Common myeloid progenitor, CD34-positive (primary cell): ENCODE measurements around the gene SAMD9.
"Not testable (repeated sequence)": the region's sequence is repeated elsewhere in the genome, so short reads cannot be mapped to it uniquely, and the experiment has no call there.

Source experiments
- CTCF ChIA-PET: fragments of 350-600 bp; sonication (Branson Sonifier 250); formaldehyde crosslinking; loops from one replicate; lab custom pipeline; 2021; ENCODE audit warnings: antibody characterized with exemption; lab: Charles Lee
- POLR2A ChIA-PET: fragments of 350-600 bp; sonication (Branson Sonifier 250); formaldehyde crosslinking; loops from one replicate; lab custom pipeline; 2021; ENCODE audit warnings: antibody characterized with exemption; lab: Charles Lee
- DNase-seq, 3 donors: peaks; one replicate each; pipeline versions ENCODE4 v3.0.0 to v3.0.0-alpha.2; 2013
- H3K27ac ChIP-seq, 2 experiments: 1 replicate in 1 of 2; 2 replicates in 1 of 2; pipeline ENCODE4 v1.7.0; 2013; ENCODE audit warnings: inconsistent platforms in 2 of 2, low read length in 2 of 2, mild to moderate bottlenecking in 2 of 2, low read depth in 1 of 2, moderate library complexity in 1 of 2; ENCODE audit not compliant: severe bottlenecking in 2 of 2, insufficient read depth in 1 of 2, poor library complexity in 1 of 2
- H3K27me3 ChIP-seq, 5 experiments: replicated peaks in 2 of 5; 1 replicate in 3 of 5; 2 replicates in 2 of 5; pipeline versions ENCODE4 v1.6.1 to v1.7.0; 2013; ENCODE audit warnings: low read length in 4 of 5, mild to moderate bottlenecking in 2 of 5, moderate library complexity in 2 of 5, inconsistent platforms in 1 of 5; ENCODE audit not compliant: insufficient read depth in 5 of 5, control insufficient read depth in 4 of 5
- H3K36me3 ChIP-seq, 4 experiments: 1 replicate in 2 of 4; 2 replicates in 2 of 4; pipeline versions ENCODE4 v1.6.1 to v1.7.0; 2013; ENCODE audit warnings: low read length in 3 of 4, control low read depth in 1 of 4, mild to moderate bottlenecking in 1 of 4; ENCODE audit not compliant: control insufficient read depth in 4 of 4, insufficient read depth in 4 of 4
- H3K4me1 ChIP-seq, 4 experiments: 1 replicate in 3 of 4; 2 replicates in 1 of 4; pipeline versions ENCODE4 v1.6.1 to v1.7.1; 2013; ENCODE audit warnings: low read length in 3 of 4, mild to moderate bottlenecking in 3 of 4, control low read depth in 1 of 4, inconsistent platforms in 1 of 4, moderate library complexity in 1 of 4; ENCODE audit not compliant: control insufficient read depth in 4 of 4, insufficient read depth in 4 of 4; ENCODE audit errors: control extremely low read depth in 1 of 4
- H3K4me3 ChIP-seq, 7 experiments: 1 replicate in 4 of 7; 2 replicates in 3 of 7; pipeline versions ENCODE4 v1.5.1 to v1.7.0; 2013; ENCODE audit warnings: mild to moderate bottlenecking in 7 of 7, low read length in 6 of 7, moderate library complexity in 6 of 7, inconsistent platforms in 2 of 7, low read depth in 2 of 7, control low read depth in 1 of 7; ENCODE audit not compliant: insufficient read depth in 4 of 7, control insufficient read depth in 1 of 7; ENCODE audit errors: extremely low read depth in 1 of 7
- H3K9me3 ChIP-seq, 5 experiments: 1 replicate in 4 of 5; 2 replicates in 1 of 5; pipeline versions ENCODE4 v1.6.1 to v1.7.1; 2013; ENCODE audit warnings: low read length in 4 of 5, mild to moderate bottlenecking in 2 of 5, inconsistent platforms in 1 of 5, low read depth in 1 of 5, moderate library complexity in 1 of 5; ENCODE audit not compliant: control insufficient read depth in 4 of 5, insufficient read depth in 2 of 5; ENCODE audit errors: control extremely low read depth in 1 of 5
- WGBS: methylation state at CpG from one replicate; pipeline ENCODE4 v1.1.5; 2013; ENCODE audit not compliant: insufficient coverage; 5-methylcytosine and 5-hydroxymethylcytosine counted together

Gene SAMD9

GRCh38 chr7:93123532-93123931, 5.8 kb upstream of the SAMD9 start:
- H3K4me3 ChIP-seq, H3K36me3 ChIP-seq, DNase-seq, H3K27me3 ChIP-seq, H3K4me1 ChIP-seq, H3K27ac ChIP-seq, POLR2A ChIA-PET: not testable (repeated sequence)
- WGBS: no CpG with 5 or more reads among the region's 3 CpGs
- CTCF ChIA-PET: interaction anchor here (0.7 kb wide), 1 partner anchor 1268 kb away, joined by 3 read pairs; no protein-coding TSS in a partner anchor
- H3K9me3 ChIP-seq: peaks cover 0 to 15% (median 5%) of the 10 kb centered on the region in 5 experiments

DNA sequence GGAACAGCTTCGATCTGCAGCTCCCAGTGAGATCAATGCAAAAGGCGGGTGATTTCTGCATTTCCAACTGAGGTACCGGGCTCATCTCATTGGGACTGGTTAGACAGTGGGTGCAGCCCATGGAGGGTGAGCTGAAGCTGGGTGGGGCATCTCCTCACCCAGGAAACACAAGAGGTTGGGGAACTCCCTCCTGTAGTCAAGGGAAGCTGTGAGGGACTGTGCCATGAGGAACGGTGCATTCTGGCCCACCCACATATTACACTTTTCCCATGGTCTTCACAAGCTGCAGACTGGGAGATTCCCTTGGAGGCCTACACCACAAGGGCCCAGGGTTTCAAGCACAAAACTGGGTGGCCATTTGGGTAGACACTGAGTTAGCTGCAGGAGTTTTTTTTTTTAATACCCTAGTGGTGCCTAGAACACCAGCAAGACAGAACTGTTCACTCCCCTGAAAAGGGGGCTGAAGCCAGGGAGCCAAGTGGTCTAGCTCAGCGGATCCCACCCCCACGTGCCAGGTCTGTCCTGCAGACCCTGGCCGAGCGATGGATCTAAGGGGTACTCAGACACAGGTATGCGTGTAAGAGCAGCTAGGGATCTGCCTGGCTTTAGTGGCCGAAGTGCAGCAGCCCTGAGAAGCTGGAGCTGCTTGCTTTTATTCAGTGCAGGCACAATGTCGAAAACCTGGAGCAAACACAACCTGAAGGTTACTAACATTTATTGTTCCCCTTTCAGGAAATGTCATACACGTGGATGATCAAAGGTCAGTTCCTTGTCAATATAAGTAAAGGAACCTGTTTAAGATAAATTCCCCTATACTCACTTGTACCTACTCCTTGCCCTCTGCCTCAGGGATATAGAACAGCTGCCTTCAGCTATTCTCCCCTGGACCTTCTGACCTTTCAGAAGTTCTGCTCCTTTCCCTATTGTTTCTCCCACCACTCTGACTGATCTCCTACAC, 3.1 kb upstream of the SAMD9 start:
- H3K27ac ChIP-seq: no peak overlapping the region
- ChIA-PET POLR2A (no interaction called here), CTCF (interaction anchor here (0.6 to 1.4 kb wide), 2 partner anchors 13 to 26 kb away, joined by 3 read pairs; no protein-coding TSS in a partner anchor)
- H3K4me3 ChIP-seq: no peak overlapping the region
- H3K27me3 ChIP-seq: no peaks in the 10 kb centered on the region
- no peak for DNase-seq
- H3K36me3 ChIP-seq: peaks cover 0 to 1% (median 0%) of the 10 kb centered on the region in 4 experiments
- peaks cover 9 to 22% (median 16%) of the 10 kb centered on the region in 4 experiments for H3K4me1 ChIP-seq
- WGBS: 100% methylated on average over 11 of the region's 12 CpGs
- peaks cover 0 to 4% (median 2%) of the 10 kb centered on the region in 5 experiments for H3K9me3 ChIP-seq

DNA sequence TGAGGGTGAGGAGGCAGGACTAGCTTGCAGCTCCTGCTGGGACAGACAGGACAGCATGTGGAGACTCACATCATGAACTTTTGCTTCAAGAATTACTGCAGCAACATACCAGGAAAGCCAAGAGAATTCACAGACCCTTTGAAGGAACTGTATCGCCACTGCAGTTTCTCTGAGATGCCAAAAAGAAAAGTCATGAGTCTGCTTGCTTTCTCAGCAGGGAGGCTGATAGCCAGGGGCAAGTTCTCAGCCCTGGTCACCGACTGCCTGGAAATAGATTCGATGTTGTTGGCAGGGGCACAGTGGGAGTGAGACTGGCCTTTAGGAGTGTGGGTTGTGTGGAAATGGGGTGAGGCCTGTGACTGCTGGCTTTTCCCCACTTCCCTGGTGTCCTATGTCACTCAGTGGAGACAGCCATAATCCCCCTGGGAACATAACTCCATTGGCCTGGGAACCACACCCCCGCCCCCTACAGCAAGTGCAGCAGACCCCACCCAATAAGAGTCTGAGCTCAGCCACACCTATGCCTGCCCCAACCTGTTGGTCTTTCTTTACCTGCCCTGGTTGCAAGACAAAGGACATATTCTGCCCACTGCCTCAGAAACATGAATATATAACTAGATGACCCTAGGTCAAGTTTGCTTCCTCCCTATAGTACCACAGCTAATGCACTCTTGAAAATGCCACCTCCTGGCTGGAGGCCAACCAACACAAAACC, 1.6 kb upstream of the SAMD9 start:
- H3K4me3 ChIP-seq: no peak overlapping the region
- DNase-seq: no peak
- no peaks in the 10 kb centered on the region for H3K27me3 ChIP-seq
- peaks cover 9 to 24% (median 17%) of the 10 kb centered on the region in 4 experiments for H3K4me1 ChIP-seq
- ChIA-PET POLR2A (no interaction called here), CTCF (interaction anchor here (1.4 kb wide), 1 partner anchor 15 kb away, joined by 3 read pairs; no protein-coding TSS in a partner anchor)
- H3K27ac ChIP-seq: no peak overlapping the region
- 100% methylated on average over 3 of the region's 4 CpGs for WGBS
- peaks cover 0 to 9% (median 8%) of the 10 kb centered on the region in 4 experiments for H3K36me3 ChIP-seq
- peaks cover 3 to 8% (median 5%) of the 10 kb centered on the region in 5 experiments for H3K9me3 ChIP-seq

- POLR2A ChIA-PET: interaction anchor here (0.7 to 1.0 kb wide), 2 partner anchors 30 to 281 kb away, joined by 3 to 4 read pairs; partner anchors contain the start of genes CDK6 and SAMD9L
- peak overlapping the region in 6 of 7 experiments; percentile 60 to 83 (median 73) for H3K4me3 ChIP-seq
- CTCF ChIA-PET: interaction anchor here (0.9 to 1.1 kb wide), 2 partner anchors 9 to 112 kb away, joined by 3 read pairs; no protein-coding TSS in a partner anchor
- H3K27ac ChIP-seq: peak overlapping the region; percentile 66 to 79
- peaks cover 4 to 15% (median 5%) of the 10 kb centered on the region in 5 experiments for H3K9me3 ChIP-seq
- no peaks in the 10 kb centered on the region for H3K27me3 ChIP-seq
- peaks cover 9 to 24% (median 17%) of the 10 kb centered on the region in 4 experiments for H3K4me1 ChIP-seq
- peak in 2 of 3 donors; percentile 9 to 12 for DNase-seq
- no CpG with 5 or more reads among the region's 1 CpG for WGBS
- peaks cover 0 to 14% (median 10%) of the 10 kb centered on the region in 4 experiments for H3K36me3 ChIP-seq
These were observed 452 bp downstream of the SAMD9 start for GRCh38 chr7:93117327-93117726.

DNA sequence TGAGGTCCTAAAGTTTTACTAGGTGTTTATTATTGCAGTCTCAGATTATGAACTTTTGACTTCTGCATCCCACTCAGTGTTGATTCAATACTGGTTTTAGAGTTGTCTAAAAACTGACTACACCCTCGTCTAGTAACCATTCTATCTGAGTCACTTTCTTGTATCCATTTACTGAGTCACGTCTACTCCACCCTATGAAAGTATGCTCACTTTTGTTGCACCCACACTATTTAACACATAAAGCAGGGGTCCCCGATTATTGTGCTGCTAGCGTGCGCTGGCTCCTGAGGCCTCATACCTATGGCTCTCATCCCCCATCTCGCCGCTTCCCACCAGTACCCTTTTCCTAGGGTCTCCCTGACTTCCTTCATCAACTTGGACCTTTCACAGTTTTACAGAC, 2.0 kb downstream of the SAMD9 start:
- peaks cover 0 to 17% (median 10%) of the 10 kb centered on the region in 4 experiments for H3K36me3 ChIP-seq
- CTCF ChIA-PET: no interaction called here
- POLR2A ChIA-PET: no interaction called here
- peak in 1 of 3 donors; percentile 1 for DNase-seq
- no peaks in the 10 kb centered on the region for H3K27me3 ChIP-seq
- H3K27ac ChIP-seq: no peak overlapping the region
- peaks cover 3 to 14% (median 4%) of the 10 kb centered on the region in 5 experiments for H3K9me3 ChIP-seq
- H3K4me1 ChIP-seq: peaks cover 9 to 24% (median 17%) of the 10 kb centered on the region in 4 experiments
- WGBS: 85% methylated on average over 5 of the region's 7 CpGs
- peak overlapping the region in 3 of 7 experiments; percentile 8 to 83 (median 38) for H3K4me3 ChIP-seq

DNA sequence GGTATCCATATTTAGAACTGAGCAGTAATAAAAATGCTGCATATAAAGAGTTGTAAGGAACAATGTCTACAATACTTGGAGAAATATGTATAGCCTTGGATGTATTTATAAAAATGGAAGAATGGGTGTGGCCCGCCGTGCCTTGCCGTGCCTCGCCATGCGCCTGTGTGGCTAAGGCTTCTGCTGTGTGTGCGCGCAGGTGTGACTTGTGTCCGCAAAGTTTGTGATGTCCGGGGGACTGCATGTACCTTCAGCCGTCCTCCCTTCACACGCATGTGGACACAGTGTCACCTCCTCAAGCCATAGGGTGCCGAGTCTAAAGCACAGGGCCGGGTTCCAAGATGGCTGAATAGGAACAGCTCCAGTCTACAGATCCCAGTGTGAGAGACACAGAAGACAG, 9.8 kb downstream of the SAMD9 start:
- WGBS: 97% methylated on average over 9 of the region's 13 CpGs
- Histone ChIP-seq H3K27ac (no peak overlapping the region), H3K36me3 (peaks cover 29 to 68% (median 34%) of the 10 kb centered on the region in 4 experiments), H3K4me1 (no peaks in the 10 kb centered on the region), H3K9me3 (peaks cover 28 to 66% (median 41%) of the 10 kb centered on the region in 5 experiments), H3K27me3 (no peaks in the 10 kb centered on the region), H3K4me3 (peak overlapping the region in 1 of 7 experiments; percentile 20)
- CTCF ChIA-PET: interaction anchor here (1.2 kb wide), 1 partner anchor 9 kb away, joined by 3 read pairs; no protein-coding TSS in a partner anchor
- DNase-seq: no peak
- POLR2A ChIA-PET: no interaction called here
